Fibroblast of mammary gland (primary cell): Measurements from ENCODE around the gene MARK3.

Experiments
- DNase-seq: peaks from one replicate; pipeline ENCODE4 v3.0.0-alpha.2; 2010; ENCODE audit warnings: low read depth
- H3K4me3 ChIP-seq: 2 replicates; pipeline ENCODE4 v1.5.1; 2011; ENCODE audit warnings: low read depth, mild to moderate bottlenecking, low read length, moderate library complexity; ENCODE audit not compliant: control insufficient read depth
- CTCF ChIP-seq: conservative IDR thresholded peaks from 2 replicates; pipeline ENCODE4 v1.5.1; 2011; ENCODE audit warnings: low read depth, low read length, inconsistent platforms; ENCODE audit not compliant: control insufficient read depth, insufficient read depth

MARK3 gene

GRCh38 chr14:103366741-103367140, 18.5 kb upstream of the MARK3 start:
- TF ChIP-seq CTCF, result no peak
- DNase-seq, result no peak
- H3K4me3 ChIP-seq, result no peak overlapping the region

GRCh38 chr14:103367995-103368394, 17.2 kb upstream of the MARK3 start:
- no peak overlapping the region for H3K4me3 ChIP-seq
- DNase-seq, result no peak
- TF ChIP-seq CTCF, result no peak

- DNase-seq, result no peak
- H3K4me3 ChIP-seq, result no peak overlapping the region
- TF ChIP-seq CTCF, result no peak
Measured at GRCh38 chr14:103370087-103370486, 15.1 kb upstream of the MARK3 start.

- no peak for TF ChIP-seq CTCF
Measured at GRCh38 chr14:103372017-103372416, 13.2 kb upstream of the MARK3 start.

GRCh38 chr14:103372552-103373304, 12.5 kb upstream of the MARK3 start:
- no peak for TF ChIP-seq CTCF
- no peak overlapping the region for H3K4me3 ChIP-seq
- DNase-seq, result peak; percentile 98

More at GRCh38 chr14:103372017-103372416, 13.2 kb upstream of the MARK3 start:
- no peak for DNase-seq
- H3K4me3 ChIP-seq, result no peak overlapping the region

- DNase-seq, result no peak
- TF ChIP-seq CTCF, result no peak
- no peak overlapping the region for H3K4me3 ChIP-seq
Measured at GRCh38 chr14:103374121-103374520, 11.1 kb upstream of the MARK3 start.
